GM19372 (cell line): ENCODE results near the gene DLGAP4.

Experiments used
- ATAC-seq: cut with Tn5 transposase; IDR thresholded peaks from one replicate; pipeline ENCODE4 v1.9.1; 2021; ENCODE audit warnings: mild to moderate bottlenecking, low read depth, moderate library complexity; ENCODE audit not compliant: unreplicated experiment

Gene DLGAP4

GRCh38 chr20:36439040-36439730 lies 133.0 kb downstream of the DLGAP4 start:
- ATAC-seq, result no peak

GRCh38 chr20:36439731-36440072 lies 133.6 kb downstream of the DLGAP4 start:
- ATAC-seq, result no peak

GRCh38 chr20:36440370-36441026 lies 134.4 kb downstream of the DLGAP4 start:
- ATAC-seq, result no peak

- ATAC-seq, result no peak
Observed at GRCh38 chr20:36441027-36441414, 134.9 kb downstream of the DLGAP4 start.

GRCh38 chr20:36441416-36441815 lies 135.3 kb downstream of the DLGAP4 start:
- ATAC-seq, result no peak

GRCh38 chr20:36445847-36446246 lies 139.7 kb downstream of the DLGAP4 start:
- no peak for ATAC-seq

- ATAC-seq, result no peak
Observed at GRCh38 chr20:36446557-36446956, 140.4 kb downstream of the DLGAP4 start.

GRCh38 chr20:36447101-36447500 lies 141.0 kb downstream of the DLGAP4 start:
- ATAC-seq, result no peak

- ATAC-seq, result no peak
Observed at GRCh38 chr20:36449663-36450062, 143.5 kb downstream of the DLGAP4 start.

- ATAC-seq, result no peak
Observed at GRCh38 chr20:36454332-36454697, 148.2 kb downstream of the DLGAP4 start.

GRCh38 chr20:36454698-36455427 lies 148.7 kb downstream of the DLGAP4 start:
- ATAC-seq, result no peak

- no peak for ATAC-seq
Observed at GRCh38 chr20:36455972-36456625, 150.0 kb downstream of the DLGAP4 start.

GRCh38 chr20:36460648-36461599 lies 154.8 kb downstream of the DLGAP4 start:
- ATAC-seq, result peak; percentile 71

GRCh38 chr20:36461600-36462439 lies 155.7 kb downstream of the DLGAP4 start:
- ATAC-seq, result no peak

GRCh38 chr20:36462440-36463211 lies 156.5 kb downstream of the DLGAP4 start:
- no peak for ATAC-seq

- ATAC-seq, result no peak
Observed at GRCh38 chr20:36463212-36464061, 157.3 kb downstream of the DLGAP4 start.
